MM.1S (cell line): ENCODE results near the gene ALDOB.

Experiments
- CTCF ChIP-seq: fragments of 300-600 bp; sonication (generic); IDR thresholded peaks from 2 replicates; pipeline ENCODE4 v1.5.1; 2016; ENCODE audit warnings: antibody characterized with exemption, low read length, mixed read lengths
- EZH2 ChIP-seq: fragments of 300-600 bp; sonication (generic); optimal IDR thresholded peaks from 2 replicates; pipeline ENCODE3; 2017; ENCODE audit warnings: low read depth, mild to moderate bottlenecking, antibody characterized with exemption, low read length, mixed read lengths
- EZH2phosphoT487 ChIP-seq: fragments of 300-600 bp; sonication (generic); IDR thresholded peaks from 2 replicates; pipeline ENCODE4 v1.6.1; 2018; ENCODE audit warnings: antibody characterized with exemption, low read length

GRCh38 chr9:101468116-101468515 lies 32.5 kb upstream of the ALDOB start:
- TF ChIP-seq EZH2 (no peak), CTCF (no peak), EZH2phosphoT487 (no peak)
